Neural cell (in vitro differentiated cells): Measurements from ENCODE around the gene GBE1. TPM values are rescaled to one million over a fixed set of nuclear protein-coding genes. Genes with fewer than 3 reads are reported as not detected.

Experiments
- H2AFZ ChIP-seq: fragments of 200-600, 300-800 bp; sonication (generic), shearing (Covaris generic); 2 replicates; pipeline ENCODE4 v1.6.0; 2014; ENCODE audit warnings: low read depth, mild to moderate bottlenecking, antibody characterized with exemption, low read length, moderate library complexity
- H3F3A ChIP-seq: fragments of 200-600 bp; shearing (Covaris generic); 2 replicates; pipeline ENCODE4 v1.6.1; 2016; ENCODE audit warnings: mild to moderate bottlenecking, moderate library complexity, mixed read lengths, antibody characterized with exemption, low read length; ENCODE audit not compliant: insufficient read depth, poor library complexity, severe bottlenecking
- H3K27ac ChIP-seq: fragments of 200-600, 300-800 bp; sonication (generic), shearing (Covaris generic); 2 replicates; pipeline ENCODE4 v1.5.1; 2014; ENCODE audit warnings: mild to moderate bottlenecking, low read length, moderate library complexity
- H3K27me3 ChIP-seq: fragments of 300-800, 200-600 bp; sonication (generic), shearing (Covaris generic); 2 replicates; pipeline ENCODE4 v1.6.0; 2014; ENCODE audit warnings: mild to moderate bottlenecking, low read depth, low read length, moderate library complexity; ENCODE audit not compliant: insufficient read depth
- H3K36me3 ChIP-seq: fragments of 300-800, 200-600 bp; sonication (generic), shearing (Covaris generic); 2 replicates; pipeline ENCODE4 v1.5.1; 2014; ENCODE audit warnings: mild to moderate bottlenecking, antibody characterized with exemption, low read length, moderate library complexity; ENCODE audit not compliant: insufficient read depth
- H3K4me2 ChIP-seq: fragments of 300-800, 200-600 bp; sonication (generic), shearing (Covaris generic); 2 replicates; pipeline ENCODE4 v1.6.0; 2014; ENCODE audit warnings: mild to moderate bottlenecking, low read length
- H3K4me3 ChIP-seq: fragments of 300-800, 200-600 bp; sonication (generic), shearing (Covaris generic); 2 replicates; pipeline ENCODE4 v1.5.1; 2014; ENCODE audit warnings: mild to moderate bottlenecking, low read length, moderate library complexity
- H3K79me2 ChIP-seq: fragments of 200-600 bp; shearing (Covaris generic); replicated peaks from 2 replicates; pipeline ENCODE4 v1.6.0; 2014; ENCODE audit warnings: mild to moderate bottlenecking, low read length, moderate library complexity; ENCODE audit not compliant: insufficient read depth
- H3K9ac ChIP-seq: fragments of 300-800, 200-600 bp; sonication (generic), shearing (Covaris generic); 2 replicates; pipeline ENCODE4 v1.6.1; 2016; ENCODE audit warnings: mild to moderate bottlenecking, low read length, mixed read lengths
- H3K9me2 ChIP-seq: fragments of 200-600 bp; shearing (Covaris generic); 2 replicates; pipeline ENCODE4 v1.6.1; 2016; ENCODE audit warnings: mild to moderate bottlenecking, low read length, mixed read lengths; ENCODE audit not compliant: insufficient read depth
- H3K9me3 ChIP-seq: fragments of 200-600, 300-800 bp; sonication (generic), shearing (Covaris generic); 2 replicates; pipeline ENCODE4 v1.6.1; 2016; ENCODE audit warnings: mild to moderate bottlenecking, mixed run types, low read length, moderate library complexity, mixed read lengths
- H4K20me1 ChIP-seq: fragments of 200-600 bp; shearing (Covaris generic); 2 replicates; pipeline ENCODE4 v1.6.1; 2016; ENCODE audit warnings: mild to moderate bottlenecking, mixed run types; ENCODE audit not compliant: insufficient read depth
- CTCF ChIP-seq: fragments of 450-650 bp; IDR thresholded peaks from 2 replicates; pipeline ENCODE4 v1.5.1; 2014; ENCODE audit warnings: antibody characterized with exemption, mild to moderate bottlenecking, moderate library complexity; ENCODE audit not compliant: poor library complexity, severe bottlenecking
- EP300 ChIP-seq: fragments of 450-650 bp; conservative IDR thresholded peaks from 2 replicates; pipeline ENCODE4 v1.6.1; 2014; ENCODE audit warnings: antibody characterized with exemption, mild to moderate bottlenecking, moderate library complexity; ENCODE audit not compliant: poor library complexity, severe bottlenecking
- EZH2 ChIP-seq: fragments of 200-600, 300-800 bp; shearing (Covaris generic), sonication (generic); IDR thresholded peaks from 2 replicates; pipeline ENCODE4 v1.6.1; 2014; ENCODE audit warnings: antibody characterized with exemption, low read length, borderline replicate concordance, mild to moderate bottlenecking; ENCODE audit not compliant: insufficient read depth, poor library complexity, severe bottlenecking
- MXI1 ChIP-seq: fragments of 450-650 bp; conservative IDR thresholded peaks from 2 replicates; pipeline ENCODE4 v1.6.1; 2014; ENCODE audit warnings: antibody characterized with exemption, mild to moderate bottlenecking; ENCODE audit not compliant: poor library complexity, severe bottlenecking
- POLR2AphosphoS5 ChIP-seq: IDR thresholded peaks from 2 replicates; pipeline ENCODE4 v1.6.1; 2012
- RAD21 ChIP-seq: fragments of 450-650 bp; conservative IDR thresholded peaks from 2 replicates; pipeline ENCODE4 v1.6.1; 2014; ENCODE audit warnings: antibody characterized with exemption, mild to moderate bottlenecking, moderate library complexity
- REST ChIP-seq: IDR thresholded peaks from 2 replicates; pipeline ENCODE4 v1.6.1; 2012; ENCODE audit warnings: borderline replicate concordance
- SMC3 ChIP-seq: fragments of 450-650 bp; conservative IDR thresholded peaks from 2 replicates; pipeline ENCODE4 v1.6.1; 2014; ENCODE audit warnings: antibody characterized with exemption, mild to moderate bottlenecking, moderate library complexity; ENCODE audit not compliant: poor library complexity
- TAF1 ChIP-seq: IDR thresholded peaks from 2 replicates; pipeline ENCODE4 v1.6.1; 2012; ENCODE audit warnings: low read depth
- polyA plus RNA-seq: library from polyadenylated mRNA; depleted of rRNA; stranded (reverse); fragments of >200 nt; gene quantifications from 2 replicates; pipeline ENCODE4 v1.2.3, GENCODE V29; 2014

The GBE1 gene
- polyA plus RNA-seq, 1 donor from 2014 or later = 2.4 TPM

GRCh38 chr3:81658322-81658997 is 103.0 kb downstream of the GBE1 start:
- no peaks in the 10 kb centered on the region for H3K9me3 ChIP-seq
- no peaks in the 10 kb centered on the region for H3K79me2 ChIP-seq
- no peaks in the 10 kb centered on the region for H3K36me3 ChIP-seq
- no peak overlapping the region for H3K4me2 ChIP-seq
- H3K9me2 ChIP-seq = no peaks in the 10 kb centered on the region
- H3K27ac ChIP-seq = no peak overlapping the region
- no peaks in the 10 kb centered on the region for H3F3A ChIP-seq
- no peaks in the 10 kb centered on the region for H4K20me1 ChIP-seq
- no peak for TF ChIP-seq RAD21
- TF ChIP-seq EP300 = no peak
- TF ChIP-seq REST = no peak
- no peak for TF ChIP-seq MXI1
- no peak for TF ChIP-seq CTCF
- no peak for TF ChIP-seq EZH2
- H3K27me3 ChIP-seq = no peaks in the 10 kb centered on the region
- no peak overlapping the region for H2AFZ ChIP-seq
- no peak overlapping the region for H3K4me3 ChIP-seq
- no peak overlapping the region for H3K9ac ChIP-seq

GRCh38 chr3:81651139-81651538 is 110.3 kb downstream of the GBE1 start:
- Histone ChIP-seq H3K9me2 (no peaks in the 10 kb centered on the region), H4K20me1 (no peaks in the 10 kb centered on the region), H3K4me2 (no peak overlapping the region), H3K79me2 (no peaks in the 10 kb centered on the region), H3K9me3 (no peaks in the 10 kb centered on the region), H3F3A (no peaks in the 10 kb centered on the region), H3K9ac (no peak overlapping the region), H3K27ac (no peak overlapping the region), H3K36me3 (no peaks in the 10 kb centered on the region), H3K4me3 (no peak overlapping the region), H3K27me3 (no peaks in the 10 kb centered on the region), H2AFZ (no peak overlapping the region)
- TF ChIP-seq CTCF (no peak), EP300 (no peak), POLR2AphosphoS5 (no peak), TAF1 (no peak), SMC3 (no peak), RAD21 (no peak), REST (no peak), MXI1 (no peak), EZH2 (no peak)
